Astrocyte (in vitro differentiated cells and primary cell): ENCODE measurements around the gene SLC38A3.

Experiments used
- EZH2 ChIP-seq: IDR thresholded peaks from 2 replicates; pipeline ENCODE4 v1.6.1; 2012; ENCODE audit warnings: mild to moderate bottlenecking, low read length, inconsistent platforms; ENCODE audit not compliant: insufficient read depth
- TF ChIP-seq, protein P1 (sequence below): IDR thresholded peaks from 2 replicates; pipeline ENCODE4 v1.5.1; 2011; ENCODE audit warnings: low read depth, mild to moderate bottlenecking, inconsistent platforms, low read length, moderate library complexity; ENCODE audit not compliant: insufficient read depth

DNA sequence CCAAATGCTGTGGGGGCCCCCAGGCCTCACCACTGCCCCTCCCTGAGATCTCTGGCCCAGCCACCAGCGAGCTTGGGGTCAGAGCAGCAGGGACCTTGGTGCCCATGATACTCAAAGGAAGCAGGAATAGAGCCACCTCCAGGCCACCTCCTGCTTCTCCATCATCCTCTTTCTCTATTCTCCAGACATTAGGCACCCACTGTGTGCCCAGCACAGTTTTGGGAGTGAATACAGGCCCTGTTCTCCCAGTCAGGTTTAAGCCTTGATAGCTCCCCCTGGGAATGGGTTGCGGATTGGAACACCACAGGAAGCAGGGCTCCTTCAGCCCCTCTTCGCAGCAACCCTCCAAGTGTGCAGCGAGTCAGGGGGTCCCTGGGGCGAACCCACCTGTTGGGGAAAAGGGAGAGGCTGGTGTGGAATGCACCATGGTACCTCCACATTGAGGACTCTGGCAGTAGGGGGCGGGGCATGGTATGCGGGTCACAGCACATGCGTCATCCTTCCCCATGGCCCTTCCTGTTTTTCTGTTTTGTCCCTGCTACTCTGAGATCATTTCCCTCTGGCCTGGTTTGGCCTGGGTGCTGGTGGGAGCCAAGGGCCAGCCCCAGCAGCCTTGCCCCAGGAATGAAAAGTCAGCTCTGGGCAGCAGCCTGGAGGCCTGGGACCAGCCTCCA is 49.6 kb downstream of the SLC38A3 start:
- TF ChIP-seq, protein P1, sequence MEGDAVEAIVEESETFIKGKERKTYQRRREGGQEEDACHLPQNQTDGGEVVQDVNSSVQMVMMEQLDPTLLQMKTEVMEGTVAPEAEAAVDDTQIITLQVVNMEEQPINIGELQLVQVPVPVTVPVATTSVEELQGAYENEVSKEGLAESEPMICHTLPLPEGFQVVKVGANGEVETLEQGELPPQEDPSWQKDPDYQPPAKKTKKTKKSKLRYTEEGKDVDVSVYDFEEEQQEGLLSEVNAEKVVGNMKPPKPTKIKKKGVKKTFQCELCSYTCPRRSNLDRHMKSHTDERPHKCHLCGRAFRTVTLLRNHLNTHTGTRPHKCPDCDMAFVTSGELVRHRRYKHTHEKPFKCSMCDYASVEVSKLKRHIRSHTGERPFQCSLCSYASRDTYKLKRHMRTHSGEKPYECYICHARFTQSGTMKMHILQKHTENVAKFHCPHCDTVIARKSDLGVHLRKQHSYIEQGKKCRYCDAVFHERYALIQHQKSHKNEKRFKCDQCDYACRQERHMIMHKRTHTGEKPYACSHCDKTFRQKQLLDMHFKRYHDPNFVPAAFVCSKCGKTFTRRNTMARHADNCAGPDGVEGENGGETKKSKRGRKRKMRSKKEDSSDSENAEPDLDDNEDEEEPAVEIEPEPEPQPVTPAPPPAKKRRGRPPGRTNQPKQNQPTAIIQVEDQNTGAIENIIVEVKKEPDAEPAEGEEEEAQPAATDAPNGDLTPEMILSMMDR, result no peak
- TF ChIP-seq EZH2, result no peak
